HepG2 (cell line): ENCODE results near the gene PRKCB. TPM values are rescaled to one million over a fixed set of nuclear protein-coding genes. Genes with fewer than 3 reads are reported as not detected.

Experiments used
- ATAC-seq: fragments of 200-7000 bp; cut with Tn5 transposase; 3 replicates; pipeline ENCODE4 v1.9.1; 2020; ENCODE audit warnings: mild to moderate bottlenecking, moderate library complexity
- BruUV-seq: library from RNA; stranded (reverse); fragments of 400-500 nt; replicated peaks from 2 replicates; lab custom pipeline; 2021; lab: Mats Ljungman, UMichigan
- CTCF ChIA-PET: fragments of 300-600 bp; formaldehyde crosslinking; extraction: SDS; loops from one replicate; lab custom pipeline; 2021; ENCODE audit warnings: low total read pairs, inconsistent platforms, low intra/inter-chr PET ratio; lab: Yijun Ruan, JAX
- POLR2A ChIA-PET: fragments of 350-600 bp; sonication (Branson Sonifier 250); formaldehyde crosslinking; loops from one replicate; lab custom pipeline; 2020; ENCODE audit warnings: antibody characterized with exemption, inconsistent platforms; lab: Yijun Ruan, JAX
- DNase-seq: peaks from one replicate; pipeline ENCODE4 v3.0.0-alpha.2; 2015; ENCODE audit warnings: low spot score
- FAIRE-seq: peaks from 3 replicates; lab custom pipeline; 2011; peaks lifted over from hg19 to GRCh38; lab: Jason Lieb, UNC
- H2AFZ ChIP-seq: one replicate; pipeline ENCODE4 v1.6.1; 2011; ENCODE audit warnings: low read length, inconsistent platforms
- H3K27ac ChIP-seq: fragments of 300-600 bp; 3 replicates; pipeline ENCODE4 v1.8.0; 2011; ENCODE audit warnings: mixed run types, mild to moderate bottlenecking, mixed read lengths, low read length, inconsistent platforms; ENCODE audit not compliant: insufficient read depth; ENCODE audit errors: extremely low read length
- H3K27me3 ChIP-seq, 2 experiments: fragments of 200-600 bp in 1 of 2; 2 replicates in 1 of 2; 3 replicates in 1 of 2; pipeline versions ENCODE4 v1.6.0 to v1.8.0; 2011; ENCODE audit warnings: low read length in 2 of 2, mild to moderate bottlenecking in 2 of 2, moderate library complexity in 2 of 2, inconsistent platforms in 1 of 2; ENCODE audit not compliant: insufficient read depth in 2 of 2, control insufficient read depth in 1 of 2
- H3K36me3 ChIP-seq, 2 experiments: fragments of 200-600 bp in 1 of 2; replicated peaks in 1 of 2; 2 replicates in 1 of 2; 3 replicates in 1 of 2; pipeline versions ENCODE4 v1.5.1 to v1.8.0; 2011; ENCODE audit warnings: low read length in 2 of 2, inconsistent platforms in 1 of 2; ENCODE audit not compliant: insufficient read depth in 2 of 2, control insufficient read depth in 1 of 2
- H3K4me1 ChIP-seq: 2 replicates; pipeline ENCODE4 v1.5.1; 2012; ENCODE audit warnings: low read length, inconsistent platforms; ENCODE audit not compliant: insufficient read depth
- H3K4me2 ChIP-seq: 2 replicates; pipeline ENCODE4 v1.6.0; 2011; ENCODE audit warnings: low read depth, low read length, inconsistent platforms
- H3K4me3 ChIP-seq, 3 experiments: fragments of 200-600 bp in 1 of 3; sonication (generic), shearing (Covaris generic) in 1 of 3; replicated peaks in 1 of 3; 2 replicates each; pipeline ENCODE4 v1.5.1; 2011 to 2016; ENCODE audit warnings: low read length in 3 of 3, inconsistent platforms in 2 of 3, low read depth in 2 of 3, mild to moderate bottlenecking in 2 of 3, control low read depth in 1 of 3, mixed read lengths in 1 of 3; ENCODE audit not compliant: insufficient read depth in 1 of 3
- H3K79me2 ChIP-seq: one replicate; pipeline ENCODE4 v1.6.1; 2011; ENCODE audit warnings: low read length, inconsistent platforms; ENCODE audit not compliant: insufficient read depth
- H3K9ac ChIP-seq: 2 replicates; pipeline ENCODE4 v1.6.0; 2011; ENCODE audit warnings: mild to moderate bottlenecking, low read depth, low read length, inconsistent platforms; ENCODE audit not compliant: insufficient read depth
- H3K9me3 ChIP-seq: 2 replicates; pipeline ENCODE4 v1.5.1; 2012; ENCODE audit warnings: mild to moderate bottlenecking, low read length
- H4K20me1 ChIP-seq: 2 replicates; pipeline ENCODE4 v1.6.0; 2011; ENCODE audit warnings: inconsistent platforms, mild to moderate bottlenecking, low read length, moderate library complexity; ENCODE audit not compliant: insufficient read depth
- MED8 ChIP-seq: sonication (generic); formaldehyde crosslinking; IDR thresholded peaks from 2 replicates; pipeline ENCODE4 v1.8.1; 2023; ENCODE audit warnings: mild to moderate bottlenecking, missing genetic modification reagents; ENCODE audit not compliant: insufficient replicate concordance
- NCOA2 ChIP-seq: sonication (generic); formaldehyde crosslinking; IDR thresholded peaks from 2 replicates; pipeline ENCODE4 v1.8.0; 2022; ENCODE audit warnings: inconsistent platforms
- NFKB2 ChIP-seq: sonication (generic); formaldehyde crosslinking; IDR thresholded peaks from 2 replicates; pipeline ENCODE4 v1.4.0; 2020; ENCODE audit warnings: missing genetic modification reagents, borderline replicate concordance
- PHB2 ChIP-seq: fragments of 450-650 bp; IDR thresholded peaks from 2 replicates; pipeline ENCODE4 v1.6.1; 2018; ENCODE audit not compliant: partially characterized antibody
- RELA ChIP-seq: sonication (generic); formaldehyde crosslinking; IDR thresholded peaks from 2 replicates; pipeline ENCODE4 v1.4.0; 2020; ENCODE audit warnings: missing genetic modification reagents
- ZFP82 ChIP-seq: sonication (generic); formaldehyde crosslinking; IDR thresholded peaks from 2 replicates; pipeline ENCODE4 v1.5.1; 2020; ENCODE audit warnings: mild to moderate bottlenecking, missing genetic modification reagents, borderline replicate concordance
- ZNF331 ChIP-seq: sonication (generic); formaldehyde crosslinking; IDR thresholded peaks from 2 replicates; pipeline ENCODE4 v1.4.0; 2020; ENCODE audit warnings: missing genetic modification reagents
- ZNF7 ChIP-seq: IDR thresholded peaks from 2 replicates; pipeline ENCODE4 v1.6.1; 2016; ENCODE audit warnings: missing biosample characterization, missing genetic modification reagents
- WGBS: methylation state at CpG from one replicate; pipeline ENCODE4 v1.1.6; 2017; ENCODE audit warnings: low lambda C conversion rate; 5-methylcytosine and 5-hydroxymethylcytosine counted together
- in situ Hi-C: cut with HindIII; loops from 2 replicates; pipeline ENCODE4 v1.10.0; 2017; ENCODE audit warnings: low pct_unique_long_range_greater_than_20kb; ENCODE audit not compliant: extremely low pct_ligation_motif_present
- intact Hi-C: fragments of 100-400 bp; cut with micrococcal nuclease; formaldehyde crosslinking; loops from one replicate; pipeline ENCODE4 v1.10.0; 2022; ENCODE audit not compliant: unreplicated experiment
- polyA plus RNA-seq, 8 experiments: library from polyadenylated mRNA; depleted of rRNA in 3 of 8; stranded (reverse) in 7 of 8; unstranded in 1 of 8; fragments of >200 nt; fragmentation: Illumina TruSeq in 4 of 8; extraction: Trizol in 4 of 8; gene quantifications; 2 replicates each; pipeline versions ENCODE4 v1.2.1 to v1.2.3, GENCODE V29; 2011 to 2016; ENCODE audit warnings: low read depth in 4 of 8, missing spikeins in 1 of 8, mixed read lengths in 1 of 8; ENCODE audit not compliant: insufficient read depth in 1 of 8
- total RNA-seq, 5 experiments: library from RNA; depleted of rRNA; stranded (reverse); fragments of >200 nt; fragmentation: Illumina TruSeq; extraction: Trizol; gene quantifications; 2 replicates each; pipeline ENCODE4 v1.2.3, GENCODE V29; 2016; ENCODE audit warnings: low read depth in 1 of 5
- TF ChIP-seq, protein P1 (sequence below): sonication (generic); formaldehyde crosslinking; IDR thresholded peaks from 2 replicates; pipeline ENCODE4 v1.9.0; 2021; ENCODE audit warnings: missing genetic modification reagents, mild to moderate bottlenecking, borderline replicate concordance
- TF ChIP-seq, protein P2 (sequence below): sonication (generic); formaldehyde crosslinking; IDR thresholded peaks from 2 replicates; pipeline ENCODE4 v1.5.0; 2020; ENCODE audit warnings: missing genetic modification reagents, mild to moderate bottlenecking, borderline replicate concordance

PRKCB gene
- total and polyA plus RNA-seq, 2 of the 13 experiments (the other 11 are each of a cell fraction or from before 2014, with no cell fraction given): 0.01 TPM; not detected in 1

DNA sequence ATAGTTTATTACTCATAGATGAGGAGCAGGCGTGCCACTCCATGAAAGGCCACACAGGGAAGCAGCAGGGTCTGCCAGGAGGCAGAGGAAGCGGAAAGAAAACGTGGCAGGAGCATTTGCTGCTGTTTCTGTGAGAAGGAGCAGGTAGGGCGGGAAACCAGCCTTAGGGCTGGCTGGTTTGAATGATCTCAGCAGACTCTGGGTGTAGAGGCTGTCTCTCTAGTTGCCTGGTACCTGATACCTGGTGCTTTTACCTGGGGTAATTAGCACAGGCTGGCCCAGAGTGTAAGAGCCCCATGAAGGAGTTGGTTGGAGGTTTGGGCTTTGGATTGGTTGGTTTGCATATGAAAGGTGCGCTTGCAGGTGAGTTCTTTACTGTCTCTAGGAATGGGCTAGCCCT, 215.3 kb downstream of the PRKCB start:
- Histone ChIP-seq H3K27ac (no peak overlapping the region), H3K4me2 (no peak overlapping the region), H3K9ac (no peak overlapping the region), H3K9me3 (no peaks in the 10 kb centered on the region), H3K79me2 (no peaks in the 10 kb centered on the region), H3K4me1 (no peaks in the 10 kb centered on the region), H3K36me3 (no peaks in the 10 kb centered on the region), H3K4me3 (no peak overlapping the region), H2AFZ (no peak overlapping the region), H4K20me1 (no peaks in the 10 kb centered on the region), H3K27me3 (peaks cover 0 to 12% of the 10 kb centered on the region in 2 experiments; a peak in 2 of 5 replicates)
- CTCF ChIA-PET: interaction anchor here (0.6 kb wide), 1 partner anchor 25 kb away, joined by 3 read pairs; no protein-coding TSS in a partner anchor
- DNase-seq: no peak
- POLR2A ChIA-PET: no interaction called here
- intact Hi-C loops: no loop called here
- no TSS peak for BruUV-seq
- WGBS: 8% methylated on average over 5 of the region's 5 CpGs
- FAIRE-seq: no peak
- in situ Hi-C loops: no loop called here
- TF ChIP-seq ZNF7 (CRISPR knock-in tag) (no peak), PHB2 (no peak), ZNF331 (CRISPR knock-in tag) (no peak), NCOA2 (CRISPR knock-in tag) (no peak), ZFP82 (CRISPR knock-in tag) (no peak), RELA (CRISPR knock-in tag) (no peak), MED8 (CRISPR knock-in tag) (no peak), NFKB2 (CRISPR knock-in tag) (no peak)
- TF ChIP-seq, protein P1, sequence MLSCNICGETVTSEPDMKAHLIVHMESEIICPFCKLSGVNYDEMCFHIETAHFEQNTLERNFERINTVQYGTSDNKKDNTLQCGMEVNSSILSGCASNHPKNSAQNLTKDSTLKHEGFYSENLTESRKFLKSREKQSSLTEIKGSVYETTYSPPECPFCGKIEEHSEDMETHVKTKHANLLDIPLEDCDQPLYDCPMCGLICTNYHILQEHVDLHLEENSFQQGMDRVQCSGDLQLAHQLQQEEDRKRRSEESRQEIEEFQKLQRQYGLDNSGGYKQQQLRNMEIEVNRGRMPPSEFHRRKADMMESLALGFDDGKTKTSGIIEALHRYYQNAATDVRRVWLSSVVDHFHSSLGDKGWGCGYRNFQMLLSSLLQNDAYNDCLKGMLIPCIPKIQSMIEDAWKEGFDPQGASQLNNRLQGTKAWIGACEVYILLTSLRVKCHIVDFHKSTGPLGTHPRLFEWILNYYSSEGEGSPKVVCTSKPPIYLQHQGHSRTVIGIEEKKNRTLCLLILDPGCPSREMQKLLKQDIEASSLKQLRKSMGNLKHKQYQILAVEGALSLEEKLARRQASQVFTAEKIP (CRISPR knock-in tag): no peak
- TF ChIP-seq, protein P2, sequence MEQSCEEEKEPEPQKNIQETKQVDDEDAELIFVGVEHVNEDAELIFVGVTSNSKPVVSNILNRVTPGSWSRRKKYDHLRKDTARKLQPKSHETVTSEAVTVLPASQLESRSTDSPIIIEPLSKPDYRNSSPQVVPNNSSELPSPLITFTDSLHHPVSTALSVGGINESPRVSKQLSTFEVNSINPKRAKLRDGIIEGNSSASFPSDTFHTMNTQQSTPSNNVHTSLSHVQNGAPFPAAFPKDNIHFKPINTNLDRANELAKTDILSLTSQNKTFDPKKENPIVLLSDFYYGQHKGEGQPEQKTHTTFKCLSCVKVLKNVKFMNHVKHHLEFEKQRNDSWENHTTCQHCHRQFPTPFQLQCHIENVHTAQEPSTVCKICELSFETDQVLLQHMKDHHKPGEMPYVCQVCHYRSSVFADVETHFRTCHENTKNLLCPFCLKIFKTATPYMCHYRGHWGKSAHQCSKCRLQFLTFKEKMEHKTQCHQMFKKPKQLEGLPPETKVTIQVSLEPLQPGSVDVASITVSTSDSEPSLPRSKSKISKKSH (CRISPR knock-in tag): no peak
- no peak for ATAC-seq
